ENCODE measurements around the gene CDH18. TPM values are rescaled to one million over a fixed set of nuclear protein-coding genes. Genes with fewer than 3 reads are reported as not detected.

CDH18 gene
- total and polyA plus RNA-seq, 8 donors, result 0.58 to 1.9 (median 1.1) TPM; not detected in 2

- DNase-seq, result no peak
- no peak for TF ChIP-seq CTCF (IDR thresholded peaks at IDR 0.05)
- H3K9me3 ChIP-seq, result peaks cover 0 to 3% of the 10 kb centered on the region in 2 donors
- ATAC-seq, result no peak
- no peak overlapping the region for H3K27ac ChIP-seq
- intact Hi-C loops (cut with DNase I), result no loop called here
- H3K4me3 ChIP-seq, result no peak overlapping the region
- H3K4me1 ChIP-seq, result no peaks in the 10 kb centered on the region
- no peaks in the 10 kb centered on the region for H3K36me3 ChIP-seq
- H3K27me3 ChIP-seq, result no peaks in the 10 kb centered on the region
These were observed 468.6 kb downstream of the CDH18 start for GRCh38 chr5:19519448-19519847.

- ATAC-seq, result no peak
- H3K4me1 ChIP-seq, result no peaks in the 10 kb centered on the region
These were observed 489.1 kb downstream of the CDH18 start for GRCh38 chr5:19498852-19499251.

GRCh38 chr5:19497229-19497815 is 490.7 kb downstream of the CDH18 start:
- Histone ChIP-seq H3K36me3 (no peaks in the 10 kb centered on the region), H3K4me1 (no peaks in the 10 kb centered on the region), H3K4me3 (no peak overlapping the region), H3K9me3 (no peaks in the 10 kb centered on the region), H3K27ac (no peak overlapping the region), H3K27me3 (no peaks in the 10 kb centered on the region)
- no peak for TF ChIP-seq CTCF (IDR thresholded peaks at IDR 0.05)
- intact Hi-C loops (cut with DNase I), result no loop called here
- no peak for ATAC-seq
- no peak for DNase-seq

More at GRCh38 chr5:19498852-19499251, 489.1 kb downstream of the CDH18 start:
- no peak for DNase-seq
- intact Hi-C loops (cut with DNase I), result no loop called here
- TF ChIP-seq CTCF (IDR thresholded peaks at IDR 0.05), result no peak
- Histone ChIP-seq H3K9me3 (no peaks in the 10 kb centered on the region), H3K27me3 (no peaks in the 10 kb centered on the region), H3K27ac (no peak overlapping the region), H3K36me3 (no peaks in the 10 kb centered on the region), H3K4me3 (no peak overlapping the region)

- no peak for TF ChIP-seq CTCF (IDR thresholded peaks at IDR 0.05)
- DNase-seq, result no peak
- Histone ChIP-seq H3K4me1 (no peaks in the 10 kb centered on the region), H3K9me3 (no peaks in the 10 kb centered on the region), H3K4me3 (no peak overlapping the region), H3K36me3 (no peaks in the 10 kb centered on the region), H3K27ac (no peak overlapping the region), H3K27me3 (no peaks in the 10 kb centered on the region)
- no peak for ATAC-seq
- intact Hi-C loops (cut with DNase I), result no loop called here
These were observed 491.9 kb downstream of the CDH18 start for GRCh38 chr5:19496056-19496455.

GRCh38 chr5:19492861-19493260 is 495.1 kb downstream of the CDH18 start:
- Histone ChIP-seq H3K36me3 (no peaks in the 10 kb centered on the region), H3K27me3 (no peaks in the 10 kb centered on the region), H3K27ac (no peak overlapping the region), H3K9me3 (no peaks in the 10 kb centered on the region), H3K4me3 (no peak overlapping the region), H3K4me1 (no peaks in the 10 kb centered on the region)
- no peak for ATAC-seq
- TF ChIP-seq CTCF (IDR thresholded peaks at IDR 0.05), result no peak
- no peak for DNase-seq
- intact Hi-C loops (cut with DNase I), result no loop called here

Measured in left lung (tissue), 10 donors.